Esophagus muscularis mucosa (tissue), 4 donors: ENCODE data around the gene LRP8. TPM values are rescaled to one million over a fixed set of nuclear protein-coding genes. Genes with fewer than 3 reads are reported as not detected.

Source experiments
- DNase-seq: peaks from one replicate; pipeline ENCODE4 v3.0.0-alpha.2; 2017; ENCODE audit errors: extremely low spot score
- H3K27ac ChIP-seq, 4 donors: fragments of 200-600 bp; sonication (generic); replicated peaks in 1 of 4; 1 replicate in 3 of 4; 2 replicates in 1 of 4; pipeline ENCODE4 v1.5.1; 2016 to 2019; ENCODE audit warnings: mild to moderate bottlenecking in 1 of 4
- H3K27me3 ChIP-seq, 4 donors: fragments of 200-600 bp; sonication (generic); one replicate each; pipeline versions ENCODE4 v1.5.1 to v1.6.0; 2016 to 2019
- H3K36me3 ChIP-seq, 4 donors: fragments of 200-600 bp; sonication (generic); one replicate each; pipeline ENCODE4 v1.5.1; 2016 to 2019
- H3K4me1 ChIP-seq, 4 donors: fragments of 200-600 bp; sonication (generic); one replicate each; pipeline ENCODE4 v1.5.1; 2016 to 2019
- H3K4me3 ChIP-seq, 4 donors: fragments of 200-600 bp; sonication (generic); 1 replicate in 2 of 4; 2 replicates in 2 of 4; pipeline ENCODE4 v1.5.1; 2016 to 2019; ENCODE audit warnings: mild to moderate bottlenecking in 4 of 4, moderate library complexity in 1 of 4
- H3K9me3 ChIP-seq, 4 donors: fragments of 200-600 bp; sonication (generic); 1 replicate in 3 of 4; 2 replicates in 1 of 4; pipeline ENCODE4 v1.5.1; 2016 to 2019
- EP300 ChIP-seq: sonication (generic); formaldehyde crosslinking; IDR thresholded peaks from one replicate; pipeline ENCODE4 v1.6.1; 2017; ENCODE audit warnings: antibody characterized with exemption
- POLR2A ChIP-seq: fragments of 450-650 bp; IDR thresholded peaks from one replicate; pipeline ENCODE4 v1.6.1; 2017; ENCODE audit warnings: antibody characterized with exemption, moderate library complexity, mild to moderate bottlenecking, low read depth
- POLR2AphosphoS5 ChIP-seq, 2 donors: sonication (generic); formaldehyde crosslinking; IDR thresholded peaks; one replicate each; pipeline ENCODE4 v1.6.1; 2017; ENCODE audit warnings: antibody characterized with exemption in 2 of 2
- WGBS: methylation state at CpG from one replicate; pipeline ENCODE4 v1.1.5; 2018; 5-methylcytosine and 5-hydroxymethylcytosine counted together
- intact Hi-C: fragments of 100-400 bp; cut with DNase I; formaldehyde crosslinking; loops from one replicate; pipeline ENCODE4 v1.15.1; 2023
- total RNA-seq, 4 donors: library from RNA; depleted of rRNA; stranded (reverse); fragments of >200 nt; gene quantifications; one replicate each; pipeline versions ENCODE4 v1.1.0 to v1.2.1, GENCODE V29; 2016
- TF ChIP-seq, protein P1 (sequence below), 3 experiments: fragments of 200-600 bp in 2 of 3; fragments of 450-650 bp in 1 of 3; sonication (generic) in 2 of 3; IDR thresholded peaks; one replicate each; pipeline ENCODE4 v1.5.1; 2017 to 2019; ENCODE audit warnings: antibody characterized with exemption in 3 of 3, mild to moderate bottlenecking in 2 of 3, moderate library complexity in 1 of 3

LRP8 gene
- total RNA-seq, 4 donors from 2014 or later, result 0.83 to 6.0 (median 1.9) TPM

DNA sequence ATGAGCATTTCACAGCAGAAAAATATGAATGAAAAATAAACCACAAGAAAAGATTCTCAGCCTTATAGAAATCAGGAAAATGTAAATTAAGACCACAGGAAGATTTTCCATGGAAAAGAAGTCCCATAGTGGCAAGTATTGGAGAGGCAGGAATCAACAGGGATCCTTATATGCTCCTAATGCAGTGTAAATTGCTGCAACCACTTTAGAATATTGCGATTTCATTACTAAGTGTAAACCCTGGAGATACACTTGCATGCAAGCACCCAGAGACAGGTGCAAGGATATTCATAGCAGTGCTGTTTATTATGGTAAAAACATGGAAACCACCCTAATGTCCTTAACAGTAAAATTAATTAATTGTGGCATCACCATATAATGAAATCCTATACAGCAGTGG is 10.6 kb upstream of the LRP8 start:
- no peak overlapping the region for H3K4me3 ChIP-seq
- no peaks in the 10 kb centered on the region for H3K36me3 ChIP-seq
- H3K4me1 ChIP-seq, result no peaks in the 10 kb centered on the region
- no peaks in the 10 kb centered on the region for H3K9me3 ChIP-seq
- intact Hi-C loops, result no loop called here
- 68% methylated on average over 1 of the region's 1 CpG for WGBS
- H3K27ac ChIP-seq, result no peak overlapping the region
- peaks cover 0 to 36% (median 0%) of the 10 kb centered on the region in 4 donors for H3K27me3 ChIP-seq
- TF ChIP-seq POLR2AphosphoS5 (IDR thresholded peaks at IDR 0.05) (no peak), EP300 (no peak)
- DNase-seq, result peak; percentile 2

DNA sequence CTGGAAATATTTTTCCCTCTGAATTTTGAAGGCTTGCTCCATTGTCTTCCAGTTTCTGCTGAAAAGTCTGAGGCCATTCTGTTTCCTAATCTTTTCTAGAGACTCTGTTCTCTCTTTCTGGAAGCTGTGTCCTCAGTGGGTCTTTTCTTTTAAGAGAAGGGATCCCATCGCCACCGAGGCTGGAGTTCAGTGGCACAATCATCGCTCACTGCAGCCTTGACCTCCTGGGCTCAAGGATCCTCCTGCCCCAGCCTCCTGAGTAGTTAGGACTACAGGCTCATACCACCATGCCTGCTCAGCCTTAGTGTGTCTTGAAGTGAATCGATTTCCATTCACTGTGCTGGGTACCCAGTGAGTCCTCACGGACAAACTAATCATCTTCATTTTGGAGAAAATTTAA is 9.6 kb upstream of the LRP8 start:
- intact Hi-C loops, result no loop called here
- DNase-seq, result peak; percentile 77
- Histone ChIP-seq H3K27ac (no peak overlapping the region), H3K4me3 (no peak overlapping the region), H3K27me3 (peaks cover 0 to 30% (median 0%) of the 10 kb centered on the region in 4 donors), H3K9me3 (no peaks in the 10 kb centered on the region), H3K4me1 (no peaks in the 10 kb centered on the region), H3K36me3 (no peaks in the 10 kb centered on the region)
- WGBS, result 92% methylated on average over 5 of the region's 5 CpGs
- TF ChIP-seq POLR2A, result no peak
- TF ChIP-seq EP300, result no peak
- TF ChIP-seq, protein P1, sequence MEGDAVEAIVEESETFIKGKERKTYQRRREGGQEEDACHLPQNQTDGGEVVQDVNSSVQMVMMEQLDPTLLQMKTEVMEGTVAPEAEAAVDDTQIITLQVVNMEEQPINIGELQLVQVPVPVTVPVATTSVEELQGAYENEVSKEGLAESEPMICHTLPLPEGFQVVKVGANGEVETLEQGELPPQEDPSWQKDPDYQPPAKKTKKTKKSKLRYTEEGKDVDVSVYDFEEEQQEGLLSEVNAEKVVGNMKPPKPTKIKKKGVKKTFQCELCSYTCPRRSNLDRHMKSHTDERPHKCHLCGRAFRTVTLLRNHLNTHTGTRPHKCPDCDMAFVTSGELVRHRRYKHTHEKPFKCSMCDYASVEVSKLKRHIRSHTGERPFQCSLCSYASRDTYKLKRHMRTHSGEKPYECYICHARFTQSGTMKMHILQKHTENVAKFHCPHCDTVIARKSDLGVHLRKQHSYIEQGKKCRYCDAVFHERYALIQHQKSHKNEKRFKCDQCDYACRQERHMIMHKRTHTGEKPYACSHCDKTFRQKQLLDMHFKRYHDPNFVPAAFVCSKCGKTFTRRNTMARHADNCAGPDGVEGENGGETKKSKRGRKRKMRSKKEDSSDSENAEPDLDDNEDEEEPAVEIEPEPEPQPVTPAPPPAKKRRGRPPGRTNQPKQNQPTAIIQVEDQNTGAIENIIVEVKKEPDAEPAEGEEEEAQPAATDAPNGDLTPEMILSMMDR (IDR thresholded peaks at IDR 0.05), result no peak
- TF ChIP-seq POLR2AphosphoS5 (IDR thresholded peaks at IDR 0.05), result no peak

DNA sequence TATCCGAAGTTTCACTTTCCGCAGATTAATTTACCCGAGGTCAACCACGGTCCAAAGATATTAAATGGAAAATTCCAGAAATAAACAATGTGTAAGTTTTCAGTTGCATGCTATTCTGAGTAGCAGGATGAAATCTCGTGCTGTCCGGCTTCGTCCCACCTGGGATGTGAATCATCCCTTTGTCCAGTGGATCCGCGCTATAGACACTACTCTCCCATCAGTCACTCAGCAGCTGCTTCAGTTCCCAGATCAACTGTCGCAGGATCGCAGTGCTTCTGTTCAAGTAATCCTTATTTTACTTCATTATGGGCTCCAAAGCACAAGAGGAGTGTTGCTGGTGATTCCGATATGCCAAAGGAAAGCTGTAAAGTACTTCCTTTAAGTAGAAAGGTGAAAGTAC is 8.3 kb upstream of the LRP8 start:
- Histone ChIP-seq H3K4me1 (no peaks in the 10 kb centered on the region), H3K9me3 (no peaks in the 10 kb centered on the region), H3K36me3 (no peaks in the 10 kb centered on the region), H3K27me3 (peaks cover 0 to 19% (median 0%) of the 10 kb centered on the region in 4 donors), H3K27ac (no peak overlapping the region), H3K4me3 (no peak overlapping the region)
- WGBS, result 80% methylated on average over 12 of the region's 12 CpGs
- intact Hi-C loops, result no loop called here
- TF ChIP-seq EP300 (no peak), POLR2A (no peak)
- DNase-seq, result peak; percentile 75

GRCh38 chr1:53335661-53336060 is 7.8 kb upstream of the LRP8 start:
- Histone ChIP-seq H3K9me3 (no peaks in the 10 kb centered on the region), H3K27me3 (peaks cover 0 to 15% (median 0%) of the 10 kb centered on the region in 4 donors), H3K4me3 (no peak overlapping the region), H3K36me3 (no peaks in the 10 kb centered on the region), H3K4me1 (no peaks in the 10 kb centered on the region), H3K27ac (no peak overlapping the region)
- intact Hi-C loops, result no loop called here
- TF ChIP-seq POLR2A (no peak), POLR2AphosphoS5 (IDR thresholded peaks at IDR 0.05) (no peak), EP300 (no peak)
- TF ChIP-seq, protein P1 (IDR thresholded peaks at IDR 0.05), result no peak
- WGBS, result 92% methylated on average over 1 of the region's 1 CpG
- no peak for DNase-seq

GRCh38 chr1:53334781-53335180 is 6.9 kb upstream of the LRP8 start:
- H3K4me3 ChIP-seq, result no peak overlapping the region
- H3K4me1 ChIP-seq, result no peaks in the 10 kb centered on the region
- intact Hi-C loops, result no loop called here
- H3K9me3 ChIP-seq, result no peaks in the 10 kb centered on the region
- H3K27me3 ChIP-seq, result peaks cover 0 to 7% (median 0%) of the 10 kb centered on the region in 4 donors
- TF ChIP-seq POLR2AphosphoS5 (IDR thresholded peaks at IDR 0.05) (no peak), POLR2A (no peak), EP300 (no peak)
- TF ChIP-seq, protein P1 (IDR thresholded peaks at IDR 0.05), result no peak
- H3K27ac ChIP-seq, result no peak overlapping the region
- H3K36me3 ChIP-seq, result no peaks in the 10 kb centered on the region
- no peak for DNase-seq
- 73% methylated on average over 9 of the region's 9 CpGs for WGBS

DNA sequence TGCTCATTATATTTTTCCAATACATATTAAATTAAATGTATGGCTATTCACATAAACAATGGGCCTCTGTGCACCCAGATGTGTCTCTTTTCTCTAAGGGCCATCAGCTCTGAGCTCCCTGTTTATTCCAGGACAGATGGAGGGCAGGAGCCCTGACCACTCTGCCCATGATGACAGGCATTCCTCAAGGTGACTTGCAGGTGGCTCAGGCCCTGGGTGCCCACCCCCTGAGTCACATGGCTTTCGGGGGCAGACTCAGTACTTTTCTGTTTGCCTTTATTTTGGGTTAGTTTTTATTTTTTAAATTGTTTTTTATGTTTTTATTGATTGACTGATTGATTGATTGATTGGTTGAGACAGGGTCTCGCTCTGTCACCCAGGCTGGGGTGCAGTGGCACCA is 6.4 kb upstream of the LRP8 start:
- DNase-seq, result no peak
- intact Hi-C loops, result no loop called here
- TF ChIP-seq POLR2AphosphoS5 (IDR thresholded peaks at IDR 0.05), result no peak
- H3K27ac ChIP-seq, result no peak overlapping the region
- 94% methylated on average over 2 of the region's 2 CpGs for WGBS
- H3K9me3 ChIP-seq, result no peaks in the 10 kb centered on the region
- no peaks in the 10 kb centered on the region for H3K36me3 ChIP-seq
- no peak overlapping the region for H3K4me3 ChIP-seq
- H3K27me3 ChIP-seq, result peaks cover 0 to 2% (median 0%) of the 10 kb centered on the region in 4 donors
- H3K4me1 ChIP-seq, result no peaks in the 10 kb centered on the region
